SU-DHL-6 (cell line): ENCODE results near the gene LTA.

ENCODE experiments used
- H2AFZ ChIP-seq: fragments of 200-600 bp; sonication (generic); 2 replicates; pipeline ENCODE4 v1.6.1; 2014; ENCODE audit warnings: low read depth, mild to moderate bottlenecking, moderate library complexity, mixed read lengths, antibody characterized with exemption, low read length; ENCODE audit not compliant: severe bottlenecking
- H3F3A ChIP-seq: fragments of 200-600 bp; shearing (Covaris generic); 2 replicates; pipeline ENCODE4 v1.6.0; 2016; ENCODE audit warnings: antibody characterized with exemption, mild to moderate bottlenecking; ENCODE audit not compliant: insufficient read depth
- H3K27ac ChIP-seq: fragments of 200-600 bp; sonication (generic); 2 replicates; pipeline ENCODE4 v1.5.1; 2016; ENCODE audit warnings: low read depth, mild to moderate bottlenecking, low read length, moderate library complexity, mixed read lengths
- H3K27me3 ChIP-seq: fragments of 200-600 bp; sonication (generic), shearing (Covaris generic); 2 replicates; pipeline ENCODE4 v1.6.0; 2014; ENCODE audit warnings: mild to moderate bottlenecking, low read length
- H3K36me3 ChIP-seq: fragments of 200-600 bp; sonication (generic); 2 replicates; pipeline ENCODE4 v1.6.1; 2014; ENCODE audit warnings: mild to moderate bottlenecking, low read length, mixed read lengths
- H3K4me2 ChIP-seq: fragments of 300-600, 200-600 bp; shearing (Covaris generic), sonication (generic); 2 replicates; pipeline ENCODE4 v1.6.0; 2014; ENCODE audit warnings: low read length, low read depth, mild to moderate bottlenecking; ENCODE audit not compliant: poor library complexity, severe bottlenecking
- H3K4me3 ChIP-seq: fragments of 200-600 bp; sonication (generic); 2 replicates; pipeline ENCODE4 v1.5.1; 2014; ENCODE audit warnings: antibody characterized with exemption, low read length, mild to moderate bottlenecking, mixed read lengths; ENCODE audit not compliant: insufficient read depth, poor library complexity, severe bottlenecking
- H3K79me2 ChIP-seq: fragments of 200-600 bp; sonication (generic); 2 replicates; pipeline ENCODE4 v1.6.1; 2014; ENCODE audit warnings: mild to moderate bottlenecking, low read length, moderate library complexity; ENCODE audit not compliant: insufficient read depth
- H3K9ac ChIP-seq: fragments of 200-600 bp; sonication (generic); 2 replicates; pipeline ENCODE4 v1.7.0; 2014; ENCODE audit warnings: mild to moderate bottlenecking, low read length
- H3K9me2 ChIP-seq: fragments of 200-600 bp; sonication (generic); replicated peaks from 2 replicates; pipeline ENCODE4 v1.6.1; 2014; ENCODE audit warnings: low read length; ENCODE audit not compliant: insufficient read depth
- H3K9me3 ChIP-seq: fragments of 200-600 bp; sonication (generic); 2 replicates; pipeline ENCODE4 v1.6.1; 2014; ENCODE audit warnings: low read length, mixed read lengths; ENCODE audit not compliant: insufficient read depth
- H4K20me1 ChIP-seq: fragments of 200-600 bp; sonication (generic); 2 replicates; pipeline ENCODE4 v1.6.1; 2014; ENCODE audit warnings: low read depth, mild to moderate bottlenecking, antibody characterized with exemption, low read length, moderate library complexity, mixed read lengths
- EZH2phosphoT487 ChIP-seq: fragments of 200-600 bp; sonication (generic), shearing (Covaris generic); conservative IDR thresholded peaks from 2 replicates; pipeline ENCODE4 v1.6.1; 2018; ENCODE audit warnings: mild to moderate bottlenecking, antibody characterized with exemption, low read length, moderate library complexity, mixed read lengths
- TF ChIP-seq, protein P1 (sequence below): fragments of 200-600 bp; sonication (generic); IDR thresholded peaks from one replicate; pipeline ENCODE4 v1.5.1; 2017; ENCODE audit warnings: antibody characterized with exemption, mild to moderate bottlenecking, low read length, moderate library complexity; ENCODE audit not compliant: insufficient read depth, poor library complexity, severe bottlenecking

The LTA gene

GRCh38 chr6:31528307-31528777 is 43.7 kb upstream of the LTA start:
- TF ChIP-seq, protein P1, sequence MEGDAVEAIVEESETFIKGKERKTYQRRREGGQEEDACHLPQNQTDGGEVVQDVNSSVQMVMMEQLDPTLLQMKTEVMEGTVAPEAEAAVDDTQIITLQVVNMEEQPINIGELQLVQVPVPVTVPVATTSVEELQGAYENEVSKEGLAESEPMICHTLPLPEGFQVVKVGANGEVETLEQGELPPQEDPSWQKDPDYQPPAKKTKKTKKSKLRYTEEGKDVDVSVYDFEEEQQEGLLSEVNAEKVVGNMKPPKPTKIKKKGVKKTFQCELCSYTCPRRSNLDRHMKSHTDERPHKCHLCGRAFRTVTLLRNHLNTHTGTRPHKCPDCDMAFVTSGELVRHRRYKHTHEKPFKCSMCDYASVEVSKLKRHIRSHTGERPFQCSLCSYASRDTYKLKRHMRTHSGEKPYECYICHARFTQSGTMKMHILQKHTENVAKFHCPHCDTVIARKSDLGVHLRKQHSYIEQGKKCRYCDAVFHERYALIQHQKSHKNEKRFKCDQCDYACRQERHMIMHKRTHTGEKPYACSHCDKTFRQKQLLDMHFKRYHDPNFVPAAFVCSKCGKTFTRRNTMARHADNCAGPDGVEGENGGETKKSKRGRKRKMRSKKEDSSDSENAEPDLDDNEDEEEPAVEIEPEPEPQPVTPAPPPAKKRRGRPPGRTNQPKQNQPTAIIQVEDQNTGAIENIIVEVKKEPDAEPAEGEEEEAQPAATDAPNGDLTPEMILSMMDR: no peak
- TF ChIP-seq EZH2phosphoT487: no peak
- no peak overlapping the region for H3K27ac ChIP-seq
- H3K4me3 ChIP-seq: no peak overlapping the region
- H3K79me2 ChIP-seq: peaks cover 4% of the 10 kb centered on the region; the same call in 1 of the 2 replicates
- H3F3A ChIP-seq: peaks cover 49% of the 10 kb centered on the region
- H3K27me3 ChIP-seq: no peaks in the 10 kb centered on the region
- no peaks in the 10 kb centered on the region for H3K9me3 ChIP-seq
- H3K9me2 ChIP-seq: no peaks in the 10 kb centered on the region
- H3K4me2 ChIP-seq: no peak overlapping the region
- H3K9ac ChIP-seq: no peak overlapping the region
- H3K36me3 ChIP-seq: peaks cover 24% of the 10 kb centered on the region
- peaks cover 20% of the 10 kb centered on the region; the same call in 1 of the 2 replicates for H4K20me1 ChIP-seq
- H2AFZ ChIP-seq: no peak overlapping the region

- H3K9ac ChIP-seq: no peak within 1 kb of the TSS
- peaks cover 29% of the 10 kb centered on the region for H3K36me3 ChIP-seq
- no peak within 1 kb of the TSS for H3K4me2 ChIP-seq
- no peak within 1 kb of the TSS for H3K4me3 ChIP-seq
- TF ChIP-seq, protein P1: no peak
- no peak for TF ChIP-seq EZH2phosphoT487
- no peaks in the 10 kb centered on the region for H3K9me2 ChIP-seq
- H3K27ac ChIP-seq: no peak within 1 kb of the TSS
- H3F3A ChIP-seq: peaks cover 55% of the 10 kb centered on the region
- no peak within 1 kb of the TSS for H2AFZ ChIP-seq
- peaks cover 25% of the 10 kb centered on the region; the same call in 1 of the 2 replicates for H4K20me1 ChIP-seq
- H3K79me2 ChIP-seq: peaks cover 7% of the 10 kb centered on the region; the same call in 1 of the 2 replicates
- no peaks in the 10 kb centered on the region for H3K9me3 ChIP-seq
- H3K27me3 ChIP-seq: no peaks in the 10 kb centered on the region
Observed at GRCh38 chr6:31528821-31529328, 43.2 kb upstream of the LTA start, which contains the start of gene MCCD1. TSS of gene MCCD1 (plus strand) at chr6:31528962. CDS start at chr6:31529015, 53 bp downstream.

DNA sequence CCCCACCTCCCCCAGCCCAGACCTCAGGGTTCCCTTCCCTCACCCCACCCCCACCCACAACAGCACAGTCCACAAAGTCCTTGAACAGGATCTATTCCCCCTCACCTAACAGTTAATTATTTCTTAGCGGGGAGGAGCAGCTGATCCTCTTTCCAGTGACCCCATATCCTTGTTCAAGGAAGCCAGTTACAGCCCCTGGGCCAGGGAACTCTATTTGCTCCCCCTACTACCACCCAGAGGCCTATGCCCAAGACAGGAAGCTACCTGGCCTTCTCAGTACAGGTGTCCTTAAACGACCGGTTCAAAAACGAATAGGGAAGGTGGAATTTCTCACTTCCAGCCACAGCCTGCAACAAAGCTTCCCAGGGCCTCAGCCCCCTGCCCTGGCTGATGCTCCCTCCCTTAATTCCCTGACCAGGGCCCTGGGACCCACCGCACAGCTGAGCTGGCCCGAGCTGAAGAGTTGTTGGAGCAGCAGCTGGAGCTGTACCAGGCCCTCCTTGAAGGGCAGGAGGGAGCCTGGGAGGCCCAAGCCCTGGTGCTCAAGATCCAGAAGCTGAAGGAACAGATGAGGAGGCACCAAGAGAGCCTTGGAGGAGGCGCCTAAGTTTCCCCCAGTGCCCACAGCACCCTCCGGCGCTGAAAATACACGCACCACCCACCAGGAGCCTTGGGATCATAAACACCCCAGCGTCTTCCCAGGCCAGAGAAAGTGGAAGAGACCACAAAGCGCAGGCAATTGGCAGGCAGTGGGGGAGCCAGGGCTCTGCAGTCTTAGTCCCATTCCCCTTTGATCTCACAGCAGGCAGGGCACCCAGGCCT is 42.5 kb upstream of the LTA start:
- Histone ChIP-seq H3K9ac (no peak overlapping the region), H3K36me3 (peaks cover 36% of the 10 kb centered on the region), H3K79me2 (peaks cover 7% of the 10 kb centered on the region), H3K9me3 (no peaks in the 10 kb centered on the region), H3K4me3 (no peak overlapping the region), H4K20me1 (peaks cover 31% of the 10 kb centered on the region; the same call in 1 of the 2 replicates), H3K9me2 (no peaks in the 10 kb centered on the region), H3K4me2 (no peak overlapping the region), H2AFZ (no peak overlapping the region), H3K27me3 (no peaks in the 10 kb centered on the region), H3K27ac (no peak overlapping the region), H3F3A (peaks cover 55% of the 10 kb centered on the region)
- TF ChIP-seq, protein P1: no peak
- no peak for TF ChIP-seq EZH2phosphoT487
